ENCODE measurements around the gene ATP2A1. TPM values are rescaled to one million over a fixed set of nuclear protein-coding genes. Genes with fewer than 3 reads are reported as not detected.

Gene ATP2A1
- total RNA-seq, 1 experiment from 2014 or later = 10.7 TPM

- Histone ChIP-seq H3F3A (ENCODE audit: insufficient read depth, low read depth) (no peaks in the 10 kb centered on the region), H3K4me3 (no peak overlapping the region), H3K27ac (no peak overlapping the region), H3K36me3 (ENCODE audit: low read depth) (no peaks in the 10 kb centered on the region), H2AFZ (no peak overlapping the region), H3K9me3 (ENCODE audit: insufficient read depth, low read depth) (no peaks in the 10 kb centered on the region), H3K79me2 (ENCODE audit: low read depth) (no peaks in the 10 kb centered on the region), H3K4me2 (no peak overlapping the region), H4K20me1 (ENCODE audit: insufficient read depth) (no peaks in the 10 kb centered on the region), H3K4me1 (replicated peaks; ENCODE audit: insufficient read depth) (no peaks in the 10 kb centered on the region), H3K27me3 (ENCODE audit: insufficient read depth, low read depth) (no peaks in the 10 kb centered on the region), H3K9me2 (ENCODE audit: insufficient read depth) (no peaks in the 10 kb centered on the region)
- POLR2A ChIA-PET (ENCODE audit: unreplicated experiment) = no interaction called here
- CTCF ChIA-PET = no interaction called here
- DNase-seq = no peak
- intact Hi-C loops (cut with micrococcal nuclease; ENCODE audit: unreplicated experiment) = no loop called here
- no TSS peak for BruUV-seq (replicated peaks)
- no peak for TF ChIP-seq EZH2 (IDR thresholded peaks at IDR 0.05; ENCODE audit: low read depth)
- TF ChIP-seq CTCF (conservative IDR thresholded peaks at IDR 0.05) = no peak
Measured at GRCh38 chr16:28901862-28902261, 23.6 kb downstream of the ATP2A1 start.

DNA sequence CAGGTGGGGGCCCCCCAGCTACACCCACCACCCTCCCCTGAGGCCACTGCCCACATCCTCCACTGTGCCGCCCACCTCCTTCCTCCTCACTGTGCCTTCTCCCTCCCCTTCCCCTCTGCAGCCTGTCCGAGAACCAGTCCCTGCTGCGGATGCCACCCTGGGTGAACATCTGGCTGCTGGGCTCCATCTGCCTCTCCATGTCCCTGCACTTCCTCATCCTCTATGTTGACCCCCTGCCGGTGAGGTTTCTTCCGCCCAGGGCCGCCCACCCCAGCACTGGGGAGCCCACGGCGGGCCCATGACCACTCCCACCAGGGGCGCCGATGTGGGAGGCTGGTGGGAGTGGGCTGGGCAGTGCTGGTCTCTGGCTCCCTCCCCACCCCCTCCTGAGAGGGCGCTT is 24.6 kb downstream of the ATP2A1 start:
- no peak overlapping the region for H3K4me3 ChIP-seq
- H3K9me2 ChIP-seq (ENCODE audit: insufficient read depth) = no peaks in the 10 kb centered on the region
- no peaks in the 10 kb centered on the region for H3F3A ChIP-seq (ENCODE audit: insufficient read depth, low read depth)
- H3K27me3 ChIP-seq (ENCODE audit: insufficient read depth, low read depth) = no peaks in the 10 kb centered on the region
- no peak for DNase-seq
- no peaks in the 10 kb centered on the region for H4K20me1 ChIP-seq (ENCODE audit: insufficient read depth)
- H3K4me2 ChIP-seq = no peak overlapping the region
- no peak overlapping the region for H3K27ac ChIP-seq
- ChIA-PET POLR2A (ENCODE audit: unreplicated experiment) (no interaction called here), CTCF (no interaction called here)
- no peaks in the 10 kb centered on the region for H3K79me2 ChIP-seq (ENCODE audit: low read depth)
- no peak overlapping the region for H2AFZ ChIP-seq
- TF ChIP-seq EZH2 (IDR thresholded peaks at IDR 0.05; ENCODE audit: low read depth) (no peak), CTCF (conservative IDR thresholded peaks at IDR 0.05) (no peak)
- BruUV-seq (replicated peaks) = no TSS peak
- no peaks in the 10 kb centered on the region for H3K36me3 ChIP-seq (ENCODE audit: low read depth)
- intact Hi-C loops (cut with micrococcal nuclease; ENCODE audit: unreplicated experiment) = no loop called here
- no peaks in the 10 kb centered on the region for H3K9me3 ChIP-seq (ENCODE audit: insufficient read depth, low read depth)
- no peaks in the 10 kb centered on the region for H3K4me1 ChIP-seq (replicated peaks; ENCODE audit: insufficient read depth)

- Histone ChIP-seq H3K36me3 (ENCODE audit: low read depth) (peaks cover 4% of the 10 kb centered on the region), H3K9me2 (ENCODE audit: insufficient read depth) (no peaks in the 10 kb centered on the region), H4K20me1 (ENCODE audit: insufficient read depth) (no peaks in the 10 kb centered on the region), H3K4me1 (replicated peaks; ENCODE audit: insufficient read depth) (no peaks in the 10 kb centered on the region), H3K9me3 (ENCODE audit: insufficient read depth, low read depth) (no peaks in the 10 kb centered on the region), H3F3A (ENCODE audit: insufficient read depth, low read depth) (no peaks in the 10 kb centered on the region), H3K4me3 (no peak overlapping the region), H3K4me2 (no peak overlapping the region), H2AFZ (no peak overlapping the region), H3K27me3 (ENCODE audit: insufficient read depth, low read depth) (no peaks in the 10 kb centered on the region), H3K27ac (no peak overlapping the region), H3K79me2 (ENCODE audit: low read depth) (no peaks in the 10 kb centered on the region)
- ChIA-PET POLR2A (ENCODE audit: unreplicated experiment) (no interaction called here), CTCF (no interaction called here)
- BruUV-seq (replicated peaks) = no TSS peak
- DNase-seq = no peak
- TF ChIP-seq CTCF (conservative IDR thresholded peaks at IDR 0.05) = no peak
- no peak for TF ChIP-seq EZH2 (IDR thresholded peaks at IDR 0.05; ENCODE audit: low read depth)
- intact Hi-C loops (cut with micrococcal nuclease; ENCODE audit: unreplicated experiment) = no loop called here
Measured at GRCh38 chr16:28903344-28904042, 25.2 kb downstream of the ATP2A1 start.
